Measurements from ENCODE around the gene DLL4. TPM values are rescaled to one million over a fixed set of nuclear protein-coding genes. Genes with fewer than 3 reads are reported as not detected.

Gene DLL4
- total and polyA plus RNA-seq, 2 donors, result 5.2 to 5.9 TPM

GRCh38 chr15:40984964-40985363, 55.8 kb downstream of the DLL4 start:
- Histone ChIP-seq H3K36me3 (ENCODE audit: control insufficient read depth in 2 of 2, insufficient read depth in 2 of 2, low read length in 1 of 2) (peaks cover 75 to 88% of the 10 kb centered on the region in 2 donors), H3K27me3 (ENCODE audit: control insufficient read depth in 2 of 2, insufficient read depth in 1 of 2, low read length in 1 of 2) (no peaks in the 10 kb centered on the region), H3K4me1 (ENCODE audit: control insufficient read depth in 2 of 2, insufficient read depth in 2 of 2, low read length in 2 of 2) (no peaks in the 10 kb centered on the region), H3K4me3 (ENCODE audit: low read length in 2 of 2) (no peak overlapping the region), H3K27ac (ENCODE audit: low read depth in 1 of 2, low read length in 1 of 2) (no peak overlapping the region), H3K9me3 (ENCODE audit: control insufficient read depth in 2 of 2, insufficient read depth in 1 of 2, low read length in 1 of 2) (no peaks in the 10 kb centered on the region)
- 99% methylated on average over 4 of the region's 4 CpGs for WGBS
- no peak for DNase-seq (ENCODE audit: low read depth in 6 of 9, low spot score in 9 of 9)

GRCh38 chr15:40985541-40986330, 56.6 kb downstream of the DLL4 start:
- Histone ChIP-seq H3K4me3 (ENCODE audit: low read length in 2 of 2) (no peak overlapping the region), H3K27me3 (ENCODE audit: control insufficient read depth in 2 of 2, insufficient read depth in 1 of 2, low read length in 1 of 2) (no peaks in the 10 kb centered on the region), H3K36me3 (ENCODE audit: control insufficient read depth in 2 of 2, insufficient read depth in 2 of 2, low read length in 1 of 2) (peaks cover 73 to 85% of the 10 kb centered on the region in 2 donors), H3K9me3 (ENCODE audit: control insufficient read depth in 2 of 2, insufficient read depth in 1 of 2, low read length in 1 of 2) (no peaks in the 10 kb centered on the region), H3K4me1 (ENCODE audit: control insufficient read depth in 2 of 2, insufficient read depth in 2 of 2, low read length in 2 of 2) (no peaks in the 10 kb centered on the region), H3K27ac (ENCODE audit: low read depth in 1 of 2, low read length in 1 of 2) (peak overlapping the region in 1 of 2 donors; percentile 47)
- 97% methylated on average over 6 of the region's 6 CpGs for WGBS
- DNase-seq (ENCODE audit: low read depth in 6 of 9, low spot score in 9 of 9), result no peak

GRCh38 chr15:40986820-40987219, 57.7 kb downstream of the DLL4 start:
- peaks cover 62 to 81% of the 10 kb centered on the region in 2 donors for H3K36me3 ChIP-seq (ENCODE audit: control insufficient read depth in 2 of 2, insufficient read depth in 2 of 2, low read length in 1 of 2)
- DNase-seq (ENCODE audit: low read depth in 6 of 9, low spot score in 9 of 9), result no peak
- WGBS, result 99% methylated on average over 7 of the region's 7 CpGs

DNA sequence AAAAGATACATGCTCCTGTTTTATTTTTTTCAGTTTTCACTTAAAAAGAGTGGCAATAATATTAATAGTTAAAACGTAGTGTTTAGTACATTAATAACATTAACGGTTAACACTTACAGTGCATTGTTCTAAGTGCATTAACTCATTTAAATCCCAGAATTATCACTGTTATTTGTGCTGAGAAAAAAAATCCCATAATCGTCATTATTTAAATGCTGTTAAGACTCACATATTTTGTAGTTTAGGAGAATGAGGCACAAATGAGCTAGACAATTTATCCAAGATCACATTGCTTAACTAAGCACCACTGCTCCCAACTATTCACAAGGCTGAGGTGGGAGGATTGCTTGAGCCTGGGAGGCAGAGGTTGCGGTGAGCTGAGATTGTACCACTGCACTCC, 59.0 kb downstream of the DLL4 start:
- Histone ChIP-seq H3K27ac (ENCODE audit: low read depth in 1 of 2, low read length in 1 of 2) (no peak overlapping the region), H3K4me3 (ENCODE audit: low read length in 2 of 2) (no peak overlapping the region), H3K36me3 (ENCODE audit: control insufficient read depth in 2 of 2, insufficient read depth in 2 of 2, low read length in 1 of 2) (peaks cover 53 to 72% of the 10 kb centered on the region in 2 donors), H3K4me1 (ENCODE audit: control insufficient read depth in 2 of 2, insufficient read depth in 2 of 2, low read length in 2 of 2) (peaks cover 0 to 4% of the 10 kb centered on the region in 2 donors), H3K9me3 (ENCODE audit: control insufficient read depth in 2 of 2, insufficient read depth in 1 of 2, low read length in 1 of 2) (no peaks in the 10 kb centered on the region), H3K27me3 (ENCODE audit: control insufficient read depth in 2 of 2, insufficient read depth in 1 of 2, low read length in 1 of 2) (no peaks in the 10 kb centered on the region)
- no peak for DNase-seq (ENCODE audit: low read depth in 6 of 9, low spot score in 9 of 9)
- 97% methylated on average over 4 of the region's 4 CpGs for WGBS

More at GRCh38 chr15:40986820-40987219, 57.7 kb downstream of the DLL4 start:
- H3K9me3 ChIP-seq (ENCODE audit: control insufficient read depth in 2 of 2, insufficient read depth in 1 of 2, low read length in 1 of 2), result no peaks in the 10 kb centered on the region
- no peak overlapping the region for H3K4me3 ChIP-seq (ENCODE audit: low read length in 2 of 2)
- H3K27me3 ChIP-seq (ENCODE audit: control insufficient read depth in 2 of 2, insufficient read depth in 1 of 2, low read length in 1 of 2), result no peaks in the 10 kb centered on the region
- H3K4me1 ChIP-seq (ENCODE audit: control insufficient read depth in 2 of 2, insufficient read depth in 2 of 2, low read length in 2 of 2), result no peaks in the 10 kb centered on the region
- no peak overlapping the region for H3K27ac ChIP-seq (ENCODE audit: low read depth in 1 of 2, low read length in 1 of 2)

Other genes starting within 250 kb of the DLL4 start
- 12.3 TPM for gene RAD51, start 234.2 kb upstream of the DLL4 start, total RNA-seq
- 1.2 TPM for gene RAD51, start 234.2 kb upstream of the DLL4 start, polyA plus RNA-seq
- gene RMDN3, start 174.1 kb upstream of the DLL4 start, total RNA-seq, result 15.0 TPM
- 27.0 TPM for gene RMDN3, start 174.1 kb upstream of the DLL4 start, polyA plus RNA-seq
- gene GCHFR, start 165.3 kb upstream of the DLL4 start, total RNA-seq, result 57.0 TPM
- 33.7 TPM for gene GCHFR, start 165.3 kb upstream of the DLL4 start, polyA plus RNA-seq
- gene C15orf62, start 159.4 kb upstream of the DLL4 start, total RNA-seq, result 1.1 TPM
- gene C15orf62, start 159.4 kb upstream of the DLL4 start, polyA plus RNA-seq, result 1.8 TPM
- 16.9 TPM for gene ZFYVE19, start 122.3 kb upstream of the DLL4 start, total RNA-seq
- gene ZFYVE19, start 122.3 kb upstream of the DLL4 start, polyA plus RNA-seq, result 43.5 TPM
- 45.0 TPM for gene DNAJC17, start 121.9 kb upstream of the DLL4 start, total RNA-seq
- 62.9 TPM for gene DNAJC17, start 121.9 kb upstream of the DLL4 start, polyA plus RNA-seq
- 0.14 TPM for gene PPP1R14D, start 100.6 kb upstream of the DLL4 start, total RNA-seq
- gene PPP1R14D, start 100.6 kb upstream of the DLL4 start, polyA plus RNA-seq, result 1.2 TPM
- 9.2 TPM for gene SPINT1, start 85.3 kb upstream of the DLL4 start, total RNA-seq
- 33.8 TPM for gene SPINT1, start 85.3 kb upstream of the DLL4 start, polyA plus RNA-seq
- gene RHOV, start 55.1 kb upstream of the DLL4 start, total RNA-seq, result 3.4 TPM
- gene RHOV, start 55.1 kb upstream of the DLL4 start, polyA plus RNA-seq, result 15.3 TPM
- gene VPS18, start 34.9 kb upstream of the DLL4 start, total RNA-seq, result 12.4 TPM
- gene VPS18, start 34.9 kb upstream of the DLL4 start, polyA plus RNA-seq, result 10.3 TPM
- 0.47 TPM for gene CHAC1, start 24.1 kb downstream of the DLL4 start, total RNA-seq
- 1.9 TPM for gene CHAC1, start 24.1 kb downstream of the DLL4 start, polyA plus RNA-seq
- gene INO80, start 186.9 kb downstream of the DLL4 start, total RNA-seq, result 12.9 TPM
- 7.6 TPM for gene INO80, start 186.9 kb downstream of the DLL4 start, polyA plus RNA-seq

Data from thymus (tissue), 11 donors.